ENCODE results near the gene IQSEC1.

GRCh38 chr3:13026534-13026933, 46.7 kb downstream of the IQSEC1 start:
- no peak for TF ChIP-seq GATA3 (IDR thresholded peaks at IDR 0.05; ENCODE audit: low read depth, low read length)
- TF ChIP-seq GATA2 (IDR thresholded peaks at IDR 0.05; ENCODE audit: low read depth, low read length) = no peak
